GM18508 (cell line): ENCODE measurements around the gene IL22.
A peak's percentile ranks its signal among the peaks of the same experiment; 100 is the strongest.

Source experiments
- ATAC-seq: cut with Tn5 transposase; IDR thresholded peaks from one replicate; pipeline ENCODE4 v1.9.1; 2021; ENCODE audit warnings: moderate number of reproducible peaks; ENCODE audit not compliant: insufficient read depth, unreplicated experiment

The IL22 gene

DNA sequence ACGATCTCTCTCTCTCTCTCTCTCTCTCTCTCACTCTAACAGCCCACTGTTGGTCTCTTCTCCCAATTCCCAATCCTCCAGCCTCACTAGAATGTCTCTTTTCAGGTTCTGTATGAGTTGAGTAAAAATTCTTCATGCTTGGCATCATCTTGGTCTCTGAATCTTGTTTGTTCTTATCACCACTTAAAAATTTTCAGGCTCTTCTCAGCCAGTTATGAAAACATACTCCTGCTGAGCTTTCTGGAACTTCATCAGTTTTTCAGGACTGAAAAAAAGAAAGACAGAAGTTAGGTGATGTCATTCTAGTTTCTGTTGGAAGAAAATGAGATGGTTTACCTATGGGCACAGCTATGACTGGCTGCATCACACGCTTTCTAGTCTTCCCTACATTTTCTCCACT lies 11.5 kb upstream of the IL22 start:
- ATAC-seq = no peak

DNA sequence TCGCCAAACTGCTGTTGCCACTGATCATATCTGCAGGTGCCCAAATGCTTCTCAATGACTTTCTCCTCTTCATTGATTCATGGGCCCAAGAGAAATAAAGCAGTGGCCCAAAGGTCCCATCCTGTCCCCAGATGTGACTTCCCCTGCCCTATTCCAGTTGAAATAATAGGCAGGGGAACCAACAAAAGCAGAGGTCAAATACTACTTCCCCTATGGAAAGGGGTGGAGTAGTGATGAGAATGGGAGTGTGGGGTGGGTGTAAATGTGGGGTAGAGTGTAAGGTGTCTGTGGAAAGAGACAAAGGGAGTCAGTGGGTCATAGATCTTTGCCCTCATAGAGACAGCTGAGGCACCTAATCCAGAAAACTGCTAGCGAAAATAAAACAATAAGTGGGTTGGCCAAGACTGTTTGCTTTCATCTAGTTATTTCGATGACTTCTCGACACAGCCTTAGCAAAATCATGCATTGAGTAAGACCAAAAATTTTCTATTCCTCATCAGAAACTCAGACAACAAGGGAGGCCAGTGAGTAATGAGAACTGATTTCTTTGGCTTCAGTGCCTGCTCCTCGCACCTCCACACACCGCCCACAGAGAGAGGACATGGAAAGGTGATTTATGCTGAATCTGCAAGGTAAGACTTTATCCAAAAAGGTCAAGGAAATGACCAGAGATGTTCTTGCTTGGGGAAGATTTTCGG lies 10.9 kb upstream of the IL22 start:
- ATAC-seq = no peak

DNA sequence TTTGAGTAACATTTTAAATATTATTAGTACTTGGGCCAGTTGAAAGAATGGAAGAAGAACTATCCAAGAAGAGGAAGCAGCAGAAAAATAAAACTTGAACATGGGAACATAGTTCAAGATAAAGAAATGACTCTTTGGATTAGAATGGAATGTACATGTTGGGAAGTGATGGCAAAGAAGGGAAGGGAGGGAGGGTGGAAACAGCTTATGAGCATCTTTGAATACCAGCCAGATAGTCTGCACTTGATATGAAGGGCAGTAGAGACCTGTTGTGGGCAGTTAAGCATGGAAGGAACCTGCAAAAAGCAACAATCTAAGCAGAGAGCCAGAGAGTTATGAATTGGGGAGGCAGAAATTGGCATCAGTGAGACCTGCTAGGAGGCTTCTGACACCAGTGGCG lies 10.0 kb upstream of the IL22 start:
- no peak for ATAC-seq

DNA sequence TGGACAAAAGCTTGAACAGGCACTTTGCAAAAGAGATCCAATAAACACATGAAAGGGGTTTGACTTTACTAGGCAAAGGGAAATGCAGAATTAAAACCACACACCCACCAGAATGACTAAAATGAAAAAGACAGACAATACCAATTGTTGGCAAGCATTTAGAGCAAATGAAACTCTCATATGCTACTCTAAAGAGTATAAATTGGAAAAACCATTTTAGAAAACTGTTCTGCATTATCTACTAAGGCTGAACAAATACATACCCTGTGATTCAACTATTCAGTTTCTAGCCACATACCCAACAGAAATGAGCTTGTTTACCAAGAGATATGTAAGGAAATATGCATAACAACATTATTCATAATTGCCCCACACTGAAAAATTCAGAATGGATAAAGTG lies 8.5 kb upstream of the IL22 start:
- no peak for ATAC-seq

DNA sequence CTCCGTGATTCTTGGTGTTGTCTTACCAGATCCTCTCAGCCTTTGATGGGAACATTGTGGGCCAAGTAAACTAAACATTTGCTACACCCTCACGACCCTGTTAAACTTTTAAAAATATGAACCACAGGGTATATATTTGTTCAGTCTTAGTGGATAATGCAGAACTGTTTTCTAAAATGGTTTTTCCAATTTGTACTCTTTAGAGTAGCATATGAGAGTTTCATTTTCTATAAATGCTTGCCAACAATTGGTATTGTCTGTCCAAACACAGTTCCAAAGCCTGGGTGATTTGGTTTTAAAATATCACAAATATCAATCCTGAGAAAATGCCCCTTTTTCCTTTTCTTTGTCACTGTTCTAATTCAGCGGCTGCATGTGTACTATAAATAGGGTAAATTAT lies 6.7 kb upstream of the IL22 start:
- no peak for ATAC-seq

DNA sequence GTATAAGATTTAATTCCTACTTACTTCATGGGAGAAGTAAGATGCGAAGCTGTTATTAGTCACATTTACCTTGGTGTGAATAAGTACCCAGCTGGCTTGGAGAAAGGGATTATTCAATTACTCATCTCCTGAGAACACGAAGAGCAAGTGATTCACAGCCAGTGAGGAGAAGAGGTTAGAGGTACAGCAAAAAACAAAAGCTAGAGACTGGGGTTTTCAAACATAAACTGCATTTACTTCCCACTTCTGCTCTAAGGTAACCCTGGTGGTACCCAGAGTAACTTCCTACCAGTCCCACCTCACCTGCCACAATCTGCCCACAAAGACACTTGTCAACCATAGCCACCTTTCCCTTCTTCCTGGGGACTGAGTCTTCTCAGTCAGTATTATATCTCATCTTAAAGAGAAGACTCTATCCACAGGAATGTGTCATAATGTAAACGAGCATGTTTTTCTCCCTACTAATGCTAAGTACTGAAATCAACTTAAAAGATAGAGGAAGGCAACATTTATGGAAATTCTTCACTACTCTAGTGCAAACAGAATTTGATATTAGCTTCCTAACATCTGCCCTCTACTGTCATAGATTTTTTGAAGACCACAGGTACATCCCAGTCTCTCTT lies 6.0 kb upstream of the IL22 start:
- no peak for ATAC-seq

DNA sequence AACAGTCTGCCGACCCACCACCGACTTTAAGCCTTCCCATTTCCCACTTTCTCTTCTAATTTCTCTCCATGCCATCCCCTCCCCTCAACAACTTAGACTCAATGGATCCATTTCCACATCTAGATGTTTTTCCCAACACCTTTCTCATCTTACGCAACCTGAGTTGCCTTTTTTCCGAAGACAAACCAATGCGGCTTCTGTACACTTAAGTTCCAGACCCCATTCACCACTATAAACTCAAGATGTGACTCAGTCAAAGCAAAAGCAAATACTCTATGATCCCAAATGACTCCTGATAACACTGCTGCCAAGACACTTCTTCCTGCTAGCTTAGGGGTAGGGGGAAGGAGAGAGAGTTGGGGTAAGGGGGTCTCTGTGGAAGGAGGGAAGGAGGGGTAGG lies 1.3 kb downstream of the IL22 start:
- ATAC-seq = no peak

DNA sequence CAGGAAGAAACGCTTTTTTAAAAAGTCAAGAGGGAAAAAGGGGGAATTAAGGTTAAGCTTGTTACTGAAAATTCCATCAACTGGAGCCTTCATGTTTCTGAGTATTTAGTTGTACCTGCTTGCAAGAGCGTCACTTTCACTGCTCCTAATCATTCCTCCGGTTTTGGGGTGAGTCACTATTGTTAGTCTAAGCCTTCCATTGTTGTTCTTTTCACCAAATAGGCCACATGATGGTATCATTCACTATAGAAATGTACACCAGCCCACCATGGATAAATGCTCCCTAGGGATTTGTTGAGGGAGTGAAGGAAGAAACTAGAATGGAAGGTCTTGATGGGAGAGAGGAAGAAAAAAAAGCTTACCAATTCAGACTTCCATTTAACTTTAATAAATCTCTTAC lies 3.0 kb downstream of the IL22 start:
- no peak for ATAC-seq

DNA sequence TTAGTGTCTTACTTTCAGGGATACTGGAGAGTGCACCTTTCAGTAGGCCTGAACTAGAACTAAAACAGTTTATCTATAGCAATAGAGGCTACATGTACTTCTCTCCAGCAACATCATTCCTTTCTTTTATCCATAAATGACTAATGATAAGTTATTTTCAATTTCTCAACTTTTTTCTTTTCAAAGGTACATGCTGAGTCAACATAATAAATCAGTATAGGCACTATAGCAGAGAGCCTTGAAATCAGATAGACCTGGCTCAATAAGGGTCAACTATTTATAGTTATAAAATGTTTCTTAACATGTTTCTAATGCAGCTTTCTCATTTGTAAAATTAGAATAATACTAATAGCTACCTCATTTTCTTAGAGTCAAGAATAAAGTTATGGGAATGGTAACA lies 5.6 kb downstream of the IL22 start:
- ATAC-seq = no peak

DNA sequence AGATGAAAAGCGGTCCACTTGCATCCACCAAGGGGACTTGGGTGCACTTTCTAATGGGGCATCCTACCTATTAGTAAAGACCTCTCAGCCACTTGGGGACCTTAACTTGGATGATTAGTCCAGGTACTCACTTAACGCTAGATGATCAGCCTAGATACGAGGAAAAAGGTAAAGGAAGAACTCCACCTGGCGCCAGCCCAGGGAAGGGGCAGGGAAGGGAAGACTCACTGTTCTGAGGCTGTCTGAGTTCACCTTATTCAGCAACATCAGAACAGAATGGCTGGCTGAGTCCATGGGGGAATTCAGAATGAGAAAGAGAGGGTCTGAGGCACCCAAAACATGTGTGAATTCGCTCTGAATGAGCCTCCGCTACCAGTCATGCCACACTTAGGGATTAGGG lies 7.1 kb downstream of the IL22 start:
- ATAC-seq = no peak

DNA sequence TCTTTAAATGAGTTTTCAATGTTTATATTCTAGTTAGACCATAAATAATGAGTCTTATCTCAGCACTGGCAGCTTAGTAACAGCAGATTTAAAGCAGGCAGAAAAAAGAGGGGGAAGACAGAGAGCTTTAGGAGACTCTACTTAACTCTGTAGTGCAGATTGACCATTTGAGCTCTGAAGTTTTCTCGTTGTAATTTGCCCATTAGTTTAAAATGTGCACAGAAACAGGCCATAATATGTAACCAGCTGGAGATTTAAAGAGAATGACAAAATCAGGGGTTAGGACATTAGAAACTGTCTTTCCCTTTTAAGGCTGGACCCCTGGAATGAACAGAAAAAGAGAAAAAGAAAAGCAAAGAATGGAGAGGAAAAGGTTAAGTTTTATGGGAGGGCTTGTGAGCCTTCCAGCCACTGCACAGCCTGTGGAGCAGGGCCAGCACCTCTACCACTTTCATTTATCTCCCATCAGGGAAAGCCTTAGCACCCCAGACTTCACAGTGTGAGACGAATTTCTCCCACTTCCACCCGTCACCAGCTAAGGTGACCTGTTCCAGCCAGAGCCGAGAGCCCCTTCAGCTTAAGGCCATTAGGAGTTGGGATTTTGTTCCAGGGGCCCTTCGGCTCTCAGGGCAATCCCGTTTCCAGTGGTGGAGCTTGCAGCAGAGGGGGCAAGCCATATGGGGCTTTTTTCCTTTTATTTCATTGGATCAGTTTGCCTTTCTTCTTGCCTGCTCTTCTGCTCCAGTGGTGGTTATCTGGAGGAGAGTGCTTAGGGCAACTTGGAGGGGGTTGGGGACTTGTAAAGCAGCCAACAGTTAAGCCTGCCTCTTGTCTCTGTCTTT lies 8.0 kb downstream of the IL22 start:
- no peak for ATAC-seq

DNA sequence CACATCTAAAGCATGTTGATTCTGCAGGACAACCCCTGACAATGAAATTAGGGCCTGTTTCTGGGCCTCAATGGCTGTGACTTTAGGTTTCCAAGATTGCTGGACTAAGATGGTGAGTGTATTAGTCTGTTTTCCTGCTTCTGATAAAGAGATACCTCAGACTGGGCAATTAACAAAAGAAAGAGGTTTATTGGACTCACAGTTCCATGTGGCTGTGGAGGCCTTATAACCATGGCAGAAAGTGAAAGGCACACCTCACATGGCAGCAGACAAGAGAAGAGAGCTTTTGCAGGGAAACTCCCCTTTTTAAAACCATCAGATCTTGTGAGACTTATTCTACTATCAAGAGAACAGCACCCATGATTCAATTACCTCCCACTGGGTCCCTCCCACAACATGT lies 10.6 kb downstream of the IL22 start:
- no peak for ATAC-seq

DNA sequence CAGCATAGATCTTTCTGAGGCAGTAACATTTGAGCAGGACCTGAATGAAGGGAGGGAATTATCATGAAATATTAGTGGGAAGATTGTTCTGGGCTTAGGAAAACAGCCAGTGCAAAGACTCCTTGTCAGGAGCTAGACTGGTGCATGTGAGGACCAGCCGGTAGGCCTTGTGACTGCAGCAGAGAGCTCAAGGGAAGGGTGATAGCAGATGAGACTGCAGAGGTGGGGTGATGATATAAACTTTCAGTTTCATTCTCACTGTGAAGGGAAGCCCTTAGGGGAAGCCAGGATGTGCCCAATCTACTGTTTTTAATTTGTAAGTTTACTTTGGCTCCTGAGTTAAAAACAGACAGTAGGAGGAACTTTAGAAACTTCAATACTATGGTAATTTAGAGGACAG lies 12.4 kb downstream of the IL22 start:
- peak; percentile 90 for ATAC-seq

DNA sequence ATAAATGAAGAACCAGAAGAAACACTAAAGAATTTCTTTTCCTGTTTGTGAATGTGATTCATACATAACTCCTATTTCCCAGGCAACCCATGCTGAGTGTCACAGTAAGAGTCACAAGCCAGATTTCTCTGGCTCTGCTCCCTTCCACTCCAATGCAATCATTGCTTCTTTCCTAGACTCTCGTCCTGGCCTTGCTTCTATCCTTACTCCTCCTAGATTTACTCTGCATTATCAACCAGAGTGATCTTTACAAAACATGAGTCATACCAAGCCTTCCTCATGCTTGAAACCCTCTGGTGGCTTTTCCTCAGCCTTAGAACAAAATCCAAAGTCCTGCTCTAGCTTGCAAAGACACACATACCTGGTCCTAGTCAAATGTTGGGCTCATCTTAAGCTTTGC lies 13.3 kb downstream of the IL22 start:
- ATAC-seq = no peak

DNA sequence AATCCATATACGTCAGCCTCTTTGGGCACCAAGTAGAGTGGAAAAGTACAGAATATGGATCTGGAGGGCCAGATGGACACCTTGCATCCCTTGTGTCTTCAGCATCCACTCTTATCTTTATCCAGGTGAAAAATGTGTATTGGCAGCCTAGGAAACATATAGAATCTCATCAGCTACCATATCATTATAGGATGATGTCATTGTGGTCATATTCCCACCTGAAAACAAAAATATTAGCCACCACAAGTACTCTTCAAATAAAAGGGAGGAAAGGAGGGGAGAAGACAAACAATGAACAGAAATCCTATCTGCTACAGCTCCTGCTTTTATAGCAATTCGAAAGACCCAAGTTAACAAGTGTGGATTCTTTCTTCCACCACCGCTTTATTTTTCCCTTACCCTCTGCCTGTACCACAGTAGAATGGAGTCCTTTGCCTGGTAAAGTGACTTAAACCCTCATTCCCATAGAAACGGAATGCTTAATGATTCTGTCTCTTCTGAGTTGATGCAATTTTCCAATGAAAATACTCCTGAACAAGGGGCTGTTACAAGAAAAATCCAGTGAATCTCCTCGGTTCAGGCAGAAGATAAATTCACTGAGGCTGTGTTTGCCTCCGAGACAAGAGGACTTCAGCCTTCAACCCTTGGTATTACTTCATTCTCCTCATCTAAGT lies 14.0 kb downstream of the IL22 start:
- ATAC-seq = no peak

DNA sequence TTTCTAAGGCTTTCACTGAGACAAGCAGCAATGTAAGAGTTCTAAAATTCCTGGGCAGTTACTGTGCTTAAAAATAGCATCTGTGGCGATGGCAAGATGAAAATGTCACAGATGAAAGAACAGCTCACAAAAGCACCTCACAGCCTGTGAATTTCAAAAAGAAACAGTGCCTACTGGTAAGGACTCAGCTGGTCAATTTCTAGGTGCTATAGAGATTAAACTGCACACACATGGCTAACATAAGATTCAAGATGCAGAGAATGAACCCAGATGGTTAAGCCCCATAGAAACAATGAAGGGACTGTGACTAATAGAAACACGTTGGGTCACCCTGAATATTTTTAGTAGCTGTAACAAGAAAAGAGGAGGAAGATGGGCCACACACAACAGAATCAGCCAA lies 15.8 kb downstream of the IL22 start:
- ATAC-seq = no peak

DNA sequence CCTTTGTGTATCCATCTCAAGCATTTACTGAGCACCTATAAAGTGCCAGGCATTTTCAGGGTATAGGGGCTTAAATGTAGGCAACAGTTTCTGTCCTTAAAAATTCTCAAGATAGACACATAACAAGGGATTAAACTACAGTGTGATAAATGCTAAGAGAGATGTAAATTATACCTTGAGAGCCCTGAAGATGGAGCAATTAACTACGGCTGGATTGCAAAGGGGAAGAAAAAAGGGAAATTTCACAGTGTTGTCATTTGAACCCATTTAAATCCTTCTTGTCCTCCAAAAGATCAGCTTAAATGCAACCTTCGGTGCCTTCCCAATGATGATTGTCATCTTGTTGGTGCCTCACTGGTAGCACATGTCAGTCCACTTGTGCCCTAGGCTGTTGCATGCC lies 16.3 kb downstream of the IL22 start:
- no peak for ATAC-seq

DNA sequence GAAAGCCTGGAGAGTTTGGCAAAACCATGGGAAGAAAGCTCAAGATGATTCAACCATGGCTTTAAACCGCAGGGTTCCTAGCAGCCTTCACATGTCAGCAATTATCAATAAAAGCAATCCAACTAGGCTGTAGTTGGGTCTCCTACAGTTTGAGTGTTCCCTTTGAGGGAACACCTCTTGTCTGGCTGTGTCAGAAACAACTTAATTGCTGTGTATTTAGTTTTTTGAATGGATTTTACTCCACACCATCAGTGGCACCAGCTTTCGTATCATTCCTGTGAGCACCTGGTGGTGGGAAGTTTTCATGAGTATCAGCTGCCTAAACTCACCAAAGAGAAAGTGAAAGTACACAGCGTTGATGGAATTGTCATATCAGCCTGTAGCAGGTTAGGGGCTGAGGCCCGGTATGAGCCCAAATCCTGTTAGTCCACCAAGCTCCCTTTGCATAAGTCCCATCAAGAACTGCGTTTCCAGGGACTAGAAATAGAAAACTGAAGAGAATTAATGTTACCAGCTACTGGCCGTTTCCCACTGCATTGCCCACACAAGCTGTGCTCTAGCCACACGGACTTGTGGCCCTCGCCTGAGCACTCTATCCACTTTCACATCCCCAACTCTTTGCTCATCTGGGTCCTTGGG lies 16.9 kb downstream of the IL22 start:
- no peak for ATAC-seq

DNA sequence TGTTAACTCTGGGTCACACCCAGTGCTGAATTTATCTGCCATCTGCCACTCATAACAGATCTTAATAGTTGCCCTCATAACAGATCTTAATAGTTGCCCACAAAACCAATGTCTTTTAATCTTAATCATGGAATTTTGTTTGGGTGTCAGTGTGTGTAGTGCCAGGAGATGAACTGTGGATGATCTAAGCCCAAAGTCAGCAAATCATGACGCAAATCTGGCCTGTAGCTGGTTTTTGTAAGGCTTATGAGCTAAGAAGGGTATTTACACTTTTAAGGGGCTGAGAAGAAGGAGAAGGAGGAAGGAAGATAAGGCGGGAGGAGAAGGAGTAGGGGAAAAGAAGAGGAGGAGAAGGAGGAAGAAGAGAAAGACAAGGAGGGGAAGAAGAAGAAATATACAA lies 17.8 kb downstream of the IL22 start:
- ATAC-seq = no peak

DNA sequence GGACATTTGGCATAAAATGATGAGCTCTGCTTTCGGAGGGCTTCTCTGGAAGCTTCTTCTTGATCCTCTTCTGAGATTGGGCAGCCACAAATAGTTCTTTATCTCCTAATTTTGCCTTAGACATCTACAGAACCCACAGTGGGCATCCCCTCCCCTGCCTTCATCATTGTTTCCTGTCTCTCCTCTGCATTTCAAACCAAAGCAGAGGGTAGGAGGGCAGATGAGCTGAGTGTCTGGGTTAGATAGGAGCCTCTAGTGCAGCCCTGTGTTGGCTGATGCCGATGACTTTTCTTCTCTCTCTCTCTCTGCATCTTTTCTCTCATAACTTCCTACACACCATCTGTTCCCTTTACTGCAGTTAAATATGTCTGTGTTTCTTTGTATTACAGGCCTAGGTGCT lies 19.3 kb downstream of the IL22 start:
- no peak for ATAC-seq

DNA sequence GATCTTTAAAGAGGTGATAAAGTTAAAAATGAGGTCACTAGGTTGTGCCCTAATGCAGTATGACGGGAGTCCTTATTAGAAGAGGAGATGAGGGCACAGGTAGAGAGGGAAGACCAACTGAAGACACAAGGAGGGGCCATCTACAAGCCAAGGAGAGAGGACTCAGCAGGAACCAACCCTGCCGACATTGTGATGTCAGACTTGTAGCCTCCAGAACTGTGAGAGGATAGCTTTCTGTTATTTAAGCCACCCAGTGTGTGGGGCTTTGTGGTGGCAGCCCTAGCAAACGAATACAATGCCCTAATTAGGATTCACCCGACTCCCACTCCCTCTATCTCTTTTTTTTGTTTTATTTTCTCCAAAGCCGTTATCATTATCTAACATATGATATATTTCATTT lies 19.9 kb downstream of the IL22 start:
- ATAC-seq = no peak
